WTC11 (cell line): ENCODE measurements around the gene VWF. TPM values are rescaled to one million over a fixed set of nuclear protein-coding genes. Genes with fewer than 3 reads are reported as not detected.

ENCODE experiments used
- ATAC-seq: fragments of 200-7000 bp; cut with Tn5 transposase; 2 replicates; pipeline ENCODE4 v1.10.0; 2021; ENCODE audit warnings: mild to moderate bottlenecking, moderate library complexity
- CTCF ChIA-PET: fragments of 300-600 bp; sonication (Branson Sonifier 250); formaldehyde crosslinking; loops from one replicate; lab custom pipeline; 2021; ENCODE audit warnings: antibody characterized with exemption; lab: Charles Lee
- POLR2A ChIA-PET: fragments of 350-600 bp; sonication (Branson Sonifier 250); formaldehyde crosslinking; loops from one replicate; lab custom pipeline; 2021; ENCODE audit warnings: antibody characterized with exemption; lab: Charles Lee
- DNase-seq: peaks from one replicate; pipeline ENCODE4 v3.0.0; 2021; ENCODE audit warnings: low spot score
- H3K27ac Mint-ChIP-seq: 2 replicates; pipeline ENCODE4 v1.8.0; 2021; ENCODE audit warnings: mixed read lengths
- H3K27me3 Mint-ChIP-seq: 2 replicates; pipeline ENCODE4 v1.8.0; 2021; ENCODE audit warnings: low read depth, mild to moderate bottlenecking, moderate library complexity, mixed read lengths
- H3K36me3 Mint-ChIP-seq: 2 replicates; pipeline ENCODE4 v1.8.0; 2021; ENCODE audit warnings: mixed read lengths
- H3K4me1 Mint-ChIP-seq: 2 replicates; pipeline ENCODE4 v1.8.0; 2022; ENCODE audit warnings: mixed read lengths
- H3K4me3 Mint-ChIP-seq: 2 replicates; pipeline ENCODE4 v1.8.0; 2021; ENCODE audit warnings: mild to moderate bottlenecking, moderate library complexity, mixed read lengths
- H3K9me3 Mint-ChIP-seq: 2 replicates; pipeline ENCODE4 v1.8.0; 2021; ENCODE audit warnings: mixed read lengths
- ATF1 ChIP-seq: sonication (generic); formaldehyde crosslinking; IDR thresholded peaks from 2 replicates; pipeline ENCODE4 v1.8.1; 2023; ENCODE audit warnings: mild to moderate bottlenecking, moderate library complexity, missing genetic modification reagents
- CREB1 ChIP-seq: sonication (generic); formaldehyde crosslinking; IDR thresholded peaks from 2 replicates; pipeline ENCODE4 v1.8.0; 2023; ENCODE audit warnings: mild to moderate bottlenecking, missing genetic modification reagents
- FOXK1 ChIP-seq: sonication (generic); formaldehyde crosslinking; IDR thresholded peaks from 2 replicates; pipeline ENCODE4 v1.8.0; 2022; ENCODE audit warnings: mild to moderate bottlenecking, moderate library complexity, missing genetic modification reagents
- GABPB1 ChIP-seq: sonication (generic); formaldehyde crosslinking; IDR thresholded peaks from 2 replicates; pipeline ENCODE4 v1.8.1; 2023; ENCODE audit warnings: mild to moderate bottlenecking, missing genetic modification reagents
- JUN ChIP-seq: sonication (generic); formaldehyde crosslinking; IDR thresholded peaks from 2 replicates; pipeline ENCODE4 v1.8.0; 2023; ENCODE audit warnings: mild to moderate bottlenecking, missing genetic modification reagents
- NR2C2 ChIP-seq: sonication (generic); formaldehyde crosslinking; IDR thresholded peaks from 2 replicates; pipeline ENCODE4 v1.8.0; 2022; ENCODE audit warnings: mild to moderate bottlenecking, missing genetic modification reagents
- TCF7 ChIP-seq: sonication (generic); formaldehyde crosslinking; IDR thresholded peaks from 2 replicates; pipeline ENCODE4 v1.8.0; 2022; ENCODE audit warnings: mild to moderate bottlenecking, low read depth, missing genetic modification reagents, moderate library complexity
- ZNF263 ChIP-seq: sonication (generic); formaldehyde crosslinking; IDR thresholded peaks from 2 replicates; pipeline ENCODE4 v1.8.1; 2022; ENCODE audit warnings: low read depth, mild to moderate bottlenecking, moderate library complexity, missing genetic modification reagents
- ZNF396 ChIP-seq: fragments of 250-450 bp; sonication (Bioruptor Pico); IDR thresholded peaks from 2 replicates; pipeline ENCODE4 v1.8.0; 2021; ENCODE audit warnings: mild to moderate bottlenecking, moderate library complexity, borderline replicate concordance
- ZNF416 ChIP-seq: fragments of 250-450 bp; sonication (Bioruptor Pico); IDR thresholded peaks from 2 replicates; pipeline ENCODE4 v1.9.0; 2021; ENCODE audit warnings: mild to moderate bottlenecking, inconsistent platforms
- total RNA-seq: library from RNA; stranded (reverse); gene quantifications from 3 replicates; pipeline ENCODE4 v1.2.3, GENCODE V29; 2021
- TF ChIP-seq, protein P1 (sequence below): sonication (generic); formaldehyde crosslinking; IDR thresholded peaks from 2 replicates; pipeline ENCODE4 v1.8.1; 2022; ENCODE audit warnings: low read depth, mild to moderate bottlenecking, moderate library complexity, missing genetic modification reagents, borderline replicate concordance
- TF ChIP-seq, protein P2 (sequence below): sonication (generic); formaldehyde crosslinking; IDR thresholded peaks from 2 replicates; pipeline ENCODE4 v1.8.1; 2023; ENCODE audit warnings: mild to moderate bottlenecking, missing genetic modification reagents
- TF ChIP-seq, protein P3 (sequence below): sonication (generic); formaldehyde crosslinking; IDR thresholded peaks from 2 replicates; pipeline ENCODE4 v1.8.1; 2022; ENCODE audit warnings: mild to moderate bottlenecking, moderate library complexity, missing genetic modification reagents
- TF ChIP-seq, protein P4 (sequence below): sonication (generic); formaldehyde crosslinking; conservative IDR thresholded peaks from 2 replicates; pipeline ENCODE4 v1.8.1; 2022; ENCODE audit warnings: mild to moderate bottlenecking, missing genetic modification reagents
- TF ChIP-seq, protein P5 (sequence below): sonication (generic); formaldehyde crosslinking; IDR thresholded peaks from 2 replicates; pipeline ENCODE4 v1.8.1; 2023; ENCODE audit warnings: mild to moderate bottlenecking, moderate library complexity, missing genetic modification reagents
- TF ChIP-seq, protein P6 (sequence below): fragments of 250-450 bp; sonication (Bioruptor Pico); IDR thresholded peaks from 2 replicates; pipeline ENCODE4 v1.9.0; 2021; ENCODE audit warnings: mild to moderate bottlenecking, borderline replicate concordance
- TF ChIP-seq, protein P7 (sequence below): sonication (generic); formaldehyde crosslinking; conservative IDR thresholded peaks from 2 replicates; pipeline ENCODE4 v1.8.1; 2023; ENCODE audit warnings: mild to moderate bottlenecking, low read depth, missing genetic modification reagents, moderate library complexity
- TF ChIP-seq, protein P8 (sequence below): sonication (generic); formaldehyde crosslinking; IDR thresholded peaks from 2 replicates; pipeline ENCODE4 v1.8.1; 2023; ENCODE audit warnings: mild to moderate bottlenecking, missing genetic modification reagents, moderate library complexity
- TF ChIP-seq, protein P9 (sequence below): fragments of 250-450 bp; sonication (Bioruptor Pico); IDR thresholded peaks from 2 replicates; pipeline ENCODE4 v2.1.2; 2022; ENCODE audit warnings: mild to moderate bottlenecking, moderate library complexity

VWF gene
- total RNA-seq, 1 experiment from 2014 or later: 0.48 TPM

DNA sequence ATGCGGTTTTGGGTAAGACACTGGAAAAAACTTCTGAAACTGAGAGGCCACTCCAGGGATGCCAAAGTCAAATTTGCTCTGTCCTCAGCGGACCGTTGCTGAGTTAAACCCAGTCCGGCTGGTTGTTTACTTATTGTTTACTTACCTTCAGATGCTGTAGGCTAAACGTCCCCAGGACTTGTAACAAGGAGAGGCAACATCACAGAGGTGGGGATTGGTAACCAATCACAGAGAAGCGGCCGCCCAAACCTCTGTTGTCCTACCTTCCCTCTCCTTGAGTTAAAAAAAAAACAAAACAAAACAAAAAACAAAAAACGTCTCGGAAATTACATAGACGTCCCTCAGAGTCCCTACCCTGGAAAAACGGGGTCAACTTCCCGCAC is 179.8 kb downstream of the VWF start:
- DNase-seq (no peak), ATAC-seq (peak; percentile 63)
- Mint-ChIP-seq H3K27me3 (peaks cover 50% of the 10 kb centered on the region), H3K27ac (no peak overlapping the region), H3K9me3 (peaks cover 11% of the 10 kb centered on the region), H3K4me1 (peaks cover 26% of the 10 kb centered on the region), H3K36me3 (no peaks in the 10 kb centered on the region; the same call in 1 of the 2 replicates), H3K4me3 (peak overlapping the region; percentile 92)
- CTCF ChIA-PET: interaction anchor here (1.6 to 2.7 kb wide), 4 partner anchors 20 to 94 kb away, joined by 5 to 22 read pairs (median 11); no protein-coding TSS in a partner anchor
- POLR2A ChIA-PET: no interaction called here
- TF ChIP-seq ZNF396 (CRISPR knock-in tag) (no peak), GABPB1 (CRISPR knock-in tag) (no peak), ZNF416 (CRISPR knock-in tag) (no peak), ATF1 (CRISPR knock-in tag) (no peak), ZNF263 (no peak), TCF7 (CRISPR knock-in tag) (no peak), JUN (CRISPR knock-in tag) (no peak), NR2C2 (CRISPR knock-in tag) (no peak), FOXK1 (no peak), CREB1 (CRISPR knock-in tag) (no peak)
- TF ChIP-seq, protein P1, sequence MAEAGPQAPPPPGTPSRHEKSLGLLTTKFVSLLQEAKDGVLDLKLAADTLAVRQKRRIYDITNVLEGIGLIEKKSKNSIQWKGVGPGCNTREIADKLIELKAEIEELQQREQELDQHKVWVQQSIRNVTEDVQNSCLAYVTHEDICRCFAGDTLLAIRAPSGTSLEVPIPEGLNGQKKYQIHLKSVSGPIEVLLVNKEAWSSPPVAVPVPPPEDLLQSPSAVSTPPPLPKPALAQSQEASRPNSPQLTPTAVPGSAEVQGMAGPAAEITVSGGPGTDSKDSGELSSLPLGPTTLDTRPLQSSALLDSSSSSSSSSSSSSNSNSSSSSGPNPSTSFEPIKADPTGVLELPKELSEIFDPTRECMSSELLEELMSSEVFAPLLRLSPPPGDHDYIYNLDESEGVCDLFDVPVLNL: no peak
- TF ChIP-seq, protein P2, sequence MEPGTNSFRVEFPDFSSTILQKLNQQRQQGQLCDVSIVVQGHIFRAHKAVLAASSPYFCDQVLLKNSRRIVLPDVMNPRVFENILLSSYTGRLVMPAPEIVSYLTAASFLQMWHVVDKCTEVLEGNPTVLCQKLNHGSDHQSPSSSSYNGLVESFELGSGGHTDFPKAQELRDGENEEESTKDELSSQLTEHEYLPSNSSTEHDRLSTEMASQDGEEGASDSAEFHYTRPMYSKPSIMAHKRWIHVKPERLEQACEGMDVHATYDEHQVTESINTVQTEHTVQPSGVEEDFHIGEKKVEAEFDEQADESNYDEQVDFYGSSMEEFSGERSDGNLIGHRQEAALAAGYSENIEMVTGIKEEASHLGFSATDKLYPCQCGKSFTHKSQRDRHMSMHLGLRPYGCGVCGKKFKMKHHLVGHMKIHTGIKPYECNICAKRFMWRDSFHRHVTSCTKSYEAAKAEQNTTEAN: no peak
- TF ChIP-seq, protein P3, sequence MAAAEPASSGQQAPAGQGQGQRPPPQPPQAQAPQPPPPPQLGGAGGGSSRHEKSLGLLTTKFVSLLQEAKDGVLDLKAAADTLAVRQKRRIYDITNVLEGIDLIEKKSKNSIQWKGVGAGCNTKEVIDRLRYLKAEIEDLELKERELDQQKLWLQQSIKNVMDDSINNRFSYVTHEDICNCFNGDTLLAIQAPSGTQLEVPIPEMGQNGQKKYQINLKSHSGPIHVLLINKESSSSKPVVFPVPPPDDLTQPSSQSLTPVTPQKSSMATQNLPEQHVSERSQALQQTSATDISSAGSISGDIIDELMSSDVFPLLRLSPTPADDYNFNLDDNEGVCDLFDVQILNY: no peak
- TF ChIP-seq, protein P4, sequence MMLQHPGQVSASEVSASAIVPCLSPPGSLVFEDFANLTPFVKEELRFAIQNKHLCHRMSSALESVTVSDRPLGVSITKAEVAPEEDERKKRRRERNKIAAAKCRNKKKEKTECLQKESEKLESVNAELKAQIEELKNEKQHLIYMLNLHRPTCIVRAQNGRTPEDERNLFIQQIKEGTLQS: no peak
- TF ChIP-seq, protein P5, sequence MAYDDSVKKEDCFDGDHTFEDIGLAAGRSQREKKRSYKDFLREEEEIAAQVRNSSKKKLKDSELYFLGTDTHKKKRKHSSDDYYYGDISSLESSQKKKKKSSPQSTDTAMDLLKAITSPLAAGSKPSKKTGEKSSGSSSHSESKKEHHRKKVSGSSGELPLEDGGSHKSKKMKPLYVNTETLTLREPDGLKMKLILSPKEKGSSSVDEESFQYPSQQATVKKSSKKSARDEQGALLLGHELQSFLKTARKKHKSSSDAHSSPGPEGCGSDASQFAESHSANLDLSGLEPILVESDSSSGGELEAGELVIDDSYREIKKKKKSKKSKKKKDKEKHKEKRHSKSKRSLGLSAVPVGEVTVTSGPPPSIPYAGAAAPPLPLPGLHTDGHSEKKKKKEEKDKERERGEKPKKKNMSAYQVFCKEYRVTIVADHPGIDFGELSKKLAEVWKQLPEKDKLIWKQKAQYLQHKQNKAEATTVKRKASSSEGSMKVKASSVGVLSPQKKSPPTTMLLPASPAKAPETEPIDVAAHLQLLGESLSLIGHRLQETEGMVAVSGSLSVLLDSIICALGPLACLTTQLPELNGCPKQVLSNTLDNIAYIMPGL (CRISPR knock-in tag): no peak
- TF ChIP-seq, protein P6, sequence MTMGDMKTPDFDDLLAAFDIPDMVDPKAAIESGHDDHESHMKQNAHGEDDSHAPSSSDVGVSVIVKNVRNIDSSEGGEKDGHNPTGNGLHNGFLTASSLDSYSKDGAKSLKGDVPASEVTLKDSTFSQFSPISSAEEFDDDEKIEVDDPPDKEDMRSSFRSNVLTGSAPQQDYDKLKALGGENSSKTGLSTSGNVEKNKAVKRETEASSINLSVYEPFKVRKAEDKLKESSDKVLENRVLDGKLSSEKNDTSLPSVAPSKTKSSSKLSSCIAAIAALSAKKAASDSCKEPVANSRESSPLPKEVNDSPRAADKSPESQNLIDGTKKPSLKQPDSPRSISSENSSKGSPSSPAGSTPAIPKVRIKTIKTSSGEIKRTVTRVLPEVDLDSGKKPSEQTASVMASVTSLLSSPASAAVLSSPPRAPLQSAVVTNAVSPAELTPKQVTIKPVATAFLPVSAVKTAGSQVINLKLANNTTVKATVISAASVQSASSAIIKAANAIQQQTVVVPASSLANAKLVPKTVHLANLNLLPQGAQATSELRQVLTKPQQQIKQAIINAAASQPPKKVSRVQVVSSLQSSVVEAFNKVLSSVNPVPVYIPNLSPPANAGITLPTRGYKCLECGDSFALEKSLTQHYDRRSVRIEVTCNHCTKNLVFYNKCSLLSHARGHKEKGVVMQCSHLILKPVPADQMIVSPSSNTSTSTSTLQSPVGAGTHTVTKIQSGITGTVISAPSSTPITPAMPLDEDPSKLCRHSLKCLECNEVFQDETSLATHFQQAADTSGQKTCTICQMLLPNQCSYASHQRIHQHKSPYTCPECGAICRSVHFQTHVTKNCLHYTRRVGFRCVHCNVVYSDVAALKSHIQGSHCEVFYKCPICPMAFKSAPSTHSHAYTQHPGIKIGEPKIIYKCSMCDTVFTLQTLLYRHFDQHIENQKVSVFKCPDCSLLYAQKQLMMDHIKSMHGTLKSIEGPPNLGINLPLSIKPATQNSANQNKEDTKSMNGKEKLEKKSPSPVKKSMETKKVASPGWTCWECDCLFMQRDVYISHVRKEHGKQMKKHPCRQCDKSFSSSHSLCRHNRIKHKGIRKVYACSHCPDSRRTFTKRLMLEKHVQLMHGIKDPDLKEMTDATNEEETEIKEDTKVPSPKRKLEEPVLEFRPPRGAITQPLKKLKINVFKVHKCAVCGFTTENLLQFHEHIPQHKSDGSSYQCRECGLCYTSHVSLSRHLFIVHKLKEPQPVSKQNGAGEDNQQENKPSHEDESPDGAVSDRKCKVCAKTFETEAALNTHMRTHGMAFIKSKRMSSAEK (CRISPR knock-in tag): no peak
- TF ChIP-seq, protein P7, sequence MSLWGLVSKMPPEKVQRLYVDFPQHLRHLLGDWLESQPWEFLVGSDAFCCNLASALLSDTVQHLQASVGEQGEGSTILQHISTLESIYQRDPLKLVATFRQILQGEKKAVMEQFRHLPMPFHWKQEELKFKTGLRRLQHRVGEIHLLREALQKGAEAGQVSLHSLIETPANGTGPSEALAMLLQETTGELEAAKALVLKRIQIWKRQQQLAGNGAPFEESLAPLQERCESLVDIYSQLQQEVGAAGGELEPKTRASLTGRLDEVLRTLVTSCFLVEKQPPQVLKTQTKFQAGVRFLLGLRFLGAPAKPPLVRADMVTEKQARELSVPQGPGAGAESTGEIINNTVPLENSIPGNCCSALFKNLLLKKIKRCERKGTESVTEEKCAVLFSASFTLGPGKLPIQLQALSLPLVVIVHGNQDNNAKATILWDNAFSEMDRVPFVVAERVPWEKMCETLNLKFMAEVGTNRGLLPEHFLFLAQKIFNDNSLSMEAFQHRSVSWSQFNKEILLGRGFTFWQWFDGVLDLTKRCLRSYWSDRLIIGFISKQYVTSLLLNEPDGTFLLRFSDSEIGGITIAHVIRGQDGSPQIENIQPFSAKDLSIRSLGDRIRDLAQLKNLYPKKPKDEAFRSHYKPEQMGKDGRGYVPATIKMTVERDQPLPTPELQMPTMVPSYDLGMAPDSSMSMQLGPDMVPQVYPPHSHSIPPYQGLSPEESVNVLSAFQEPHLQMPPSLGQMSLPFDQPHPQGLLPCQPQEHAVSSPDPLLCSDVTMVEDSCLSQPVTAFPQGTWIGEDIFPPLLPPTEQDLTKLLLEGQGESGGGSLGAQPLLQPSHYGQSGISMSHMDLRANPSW (CRISPR knock-in tag): no peak
- TF ChIP-seq, protein P8, sequence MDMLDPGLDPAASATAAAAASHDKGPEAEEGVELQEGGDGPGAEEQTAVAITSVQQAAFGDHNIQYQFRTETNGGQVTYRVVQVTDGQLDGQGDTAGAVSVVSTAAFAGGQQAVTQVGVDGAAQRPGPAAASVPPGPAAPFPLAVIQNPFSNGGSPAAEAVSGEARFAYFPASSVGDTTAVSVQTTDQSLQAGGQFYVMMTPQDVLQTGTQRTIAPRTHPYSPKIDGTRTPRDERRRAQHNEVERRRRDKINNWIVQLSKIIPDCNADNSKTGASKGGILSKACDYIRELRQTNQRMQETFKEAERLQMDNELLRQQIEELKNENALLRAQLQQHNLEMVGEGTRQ (CRISPR knock-in tag): no peak
- TF ChIP-seq, protein P9, sequence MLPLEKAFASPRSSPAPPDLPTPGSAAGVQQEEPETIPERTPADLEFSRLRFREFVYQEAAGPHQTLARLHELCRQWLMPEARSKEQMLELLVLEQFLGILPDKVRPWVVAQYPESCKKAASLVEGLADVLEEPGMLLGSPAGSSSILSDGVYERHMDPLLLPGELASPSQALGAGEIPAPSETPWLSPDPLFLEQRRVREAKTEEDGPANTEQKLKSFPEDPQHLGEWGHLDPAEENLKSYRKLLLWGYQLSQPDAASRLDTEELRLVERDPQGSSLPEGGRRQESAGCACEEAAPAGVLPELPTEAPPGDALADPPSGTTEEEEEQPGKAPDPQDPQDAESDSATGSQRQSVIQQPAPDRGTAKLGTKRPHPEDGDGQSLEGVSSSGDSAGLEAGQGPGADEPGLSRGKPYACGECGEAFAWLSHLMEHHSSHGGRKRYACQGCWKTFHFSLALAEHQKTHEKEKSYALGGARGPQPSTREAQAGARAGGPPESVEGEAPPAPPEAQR (CRISPR knock-in tag): no peak
